GM12864 (cell line): Measurements from ENCODE around the gene PPP3CA.

ENCODE experiments used
- DNase-seq: peaks from one replicate; pipeline ENCODE4 v3.0.0-alpha.2; 2011; ENCODE audit warnings: low read depth
- H3K4me3 ChIP-seq: 2 replicates; pipeline ENCODE4 v1.5.1; 2011; ENCODE audit warnings: mild to moderate bottlenecking, low read depth, low read length, control low read depth
- CTCF ChIP-seq: IDR thresholded peaks from 2 replicates; pipeline ENCODE4 v1.5.1; 2011; ENCODE audit warnings: low read depth, mild to moderate bottlenecking, moderate library complexity, low read length, control low read depth, inconsistent platforms; ENCODE audit errors: missing control alignments

The PPP3CA gene

GRCh38 chr4:101199507-101200285, 147.6 kb downstream of the PPP3CA start:
- no peak overlapping the region for H3K4me3 ChIP-seq
- DNase-seq = no peak
- TF ChIP-seq CTCF = no peak

- H3K4me3 ChIP-seq = no peak overlapping the region
- no peak for TF ChIP-seq CTCF
- DNase-seq = no peak
These were observed 148.5 kb downstream of the PPP3CA start for GRCh38 chr4:101198682-101199339.

- TF ChIP-seq CTCF = no peak
- DNase-seq = no peak
- H3K4me3 ChIP-seq = no peak overlapping the region
These were observed 150.0 kb downstream of the PPP3CA start for GRCh38 chr4:101197350-101197749.

GRCh38 chr4:101192244-101192643, 155.1 kb downstream of the PPP3CA start:
- no peak for DNase-seq
- no peak for TF ChIP-seq CTCF
- H3K4me3 ChIP-seq = no peak overlapping the region

- H3K4me3 ChIP-seq = no peak overlapping the region
- TF ChIP-seq CTCF = no peak
- DNase-seq = no peak
These were observed 155.8 kb downstream of the PPP3CA start for GRCh38 chr4:101191302-101192098.

GRCh38 chr4:101190751-101191150, 156.6 kb downstream of the PPP3CA start:
- TF ChIP-seq CTCF = no peak
- no peak for DNase-seq
- no peak overlapping the region for H3K4me3 ChIP-seq
